Colonic mucosa (tissue), 4 donors: Measurements from ENCODE around the gene CCDC34. TPM values are rescaled to one million over a fixed set of nuclear protein-coding genes. Genes with fewer than 3 reads are reported as not detected.

Experiments used
- DNase-seq: peaks from one replicate; pipeline ENCODE4 v3.0.0-alpha.2; 2020
- H3K27ac ChIP-seq: fragments of 200-600 bp; one replicate; pipeline ENCODE4 v1.8.0; 2021
- H3K27me3 ChIP-seq: fragments of 200-600 bp; one replicate; pipeline ENCODE4 v1.8.0; 2021
- H3K36me3 ChIP-seq: fragments of 200-600 bp; one replicate; pipeline ENCODE4 v1.8.0; 2021
- H3K4me1 ChIP-seq: fragments of 200-600 bp; one replicate; pipeline ENCODE4 v1.8.0; 2021; ENCODE audit warnings: mild to moderate bottlenecking
- H3K4me3 ChIP-seq: fragments of 200-600 bp; one replicate; pipeline ENCODE4 v1.8.0; 2021
- H3K9ac ChIP-seq, 2 donors: one replicate each; pipeline ENCODE4 v1.7.0; 2013; ENCODE audit warnings: control low read depth in 2 of 2, low read depth in 2 of 2, low read length in 2 of 2
- H3K9me3 ChIP-seq: fragments of 200-600 bp; one replicate; pipeline ENCODE4 v1.8.0; 2021
- intact Hi-C: fragments of 100-400 bp; cut with DNase I; formaldehyde crosslinking; loops from one replicate; pipeline ENCODE4 v1.14.1; 2022
- total RNA-seq, 2 donors: library from RNA; stranded (reverse); fragmentation: NEBNext Ultra II Directional in 1 of 2; extraction: Animal tissue kit (Norgen Biotek cat#: 25700) in 1 of 2; gene quantifications; one replicate each; pipeline ENCODE4 v1.2.1, GENCODE V29; 2021
- TF ChIP-seq, protein P1 (sequence below): fragments of 200-600 bp; IDR thresholded peaks from one replicate; pipeline ENCODE4 v1.8.0; 2022; ENCODE audit warnings: antibody characterized with exemption, mild to moderate bottlenecking
- donor health status: healthy.
- donor health status: DM: no; HTN: no; CAD: no.
- donor health status: DM: no; HTN: no; CAD: no.

The CCDC34 gene
- total RNA-seq, 2 donors from 2014 or later, result 10.2 to 25.6 TPM

DNA sequence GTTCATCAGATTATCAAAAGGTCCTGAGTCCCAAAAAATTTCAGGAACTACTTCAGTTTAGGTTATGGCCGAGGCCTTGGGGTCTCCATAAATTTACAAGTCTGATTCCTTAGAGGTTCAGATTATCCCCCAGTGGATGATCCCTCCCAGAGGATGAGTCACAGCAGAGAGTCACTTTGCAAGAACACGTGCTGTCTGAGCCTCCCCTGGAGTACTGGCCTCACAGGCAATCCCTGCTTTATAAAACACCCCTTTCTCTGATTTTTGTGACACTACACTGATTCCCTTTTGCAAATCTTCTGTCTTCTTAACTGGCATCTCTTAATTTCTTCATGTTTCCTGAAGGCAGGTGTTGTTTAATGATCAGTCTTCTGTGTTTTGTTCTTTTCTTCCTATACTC is 45.3 kb downstream of the CCDC34 start:
- H3K27me3 ChIP-seq, result no peaks in the 10 kb centered on the region
- no peaks in the 10 kb centered on the region for H3K36me3 ChIP-seq
- no peaks in the 10 kb centered on the region for H3K4me1 ChIP-seq
- no peak overlapping the region for H3K27ac ChIP-seq
- no peak overlapping the region for H3K9ac ChIP-seq
- DNase-seq, result no peak
- H3K4me3 ChIP-seq, result no peak overlapping the region
- TF ChIP-seq, protein P1, sequence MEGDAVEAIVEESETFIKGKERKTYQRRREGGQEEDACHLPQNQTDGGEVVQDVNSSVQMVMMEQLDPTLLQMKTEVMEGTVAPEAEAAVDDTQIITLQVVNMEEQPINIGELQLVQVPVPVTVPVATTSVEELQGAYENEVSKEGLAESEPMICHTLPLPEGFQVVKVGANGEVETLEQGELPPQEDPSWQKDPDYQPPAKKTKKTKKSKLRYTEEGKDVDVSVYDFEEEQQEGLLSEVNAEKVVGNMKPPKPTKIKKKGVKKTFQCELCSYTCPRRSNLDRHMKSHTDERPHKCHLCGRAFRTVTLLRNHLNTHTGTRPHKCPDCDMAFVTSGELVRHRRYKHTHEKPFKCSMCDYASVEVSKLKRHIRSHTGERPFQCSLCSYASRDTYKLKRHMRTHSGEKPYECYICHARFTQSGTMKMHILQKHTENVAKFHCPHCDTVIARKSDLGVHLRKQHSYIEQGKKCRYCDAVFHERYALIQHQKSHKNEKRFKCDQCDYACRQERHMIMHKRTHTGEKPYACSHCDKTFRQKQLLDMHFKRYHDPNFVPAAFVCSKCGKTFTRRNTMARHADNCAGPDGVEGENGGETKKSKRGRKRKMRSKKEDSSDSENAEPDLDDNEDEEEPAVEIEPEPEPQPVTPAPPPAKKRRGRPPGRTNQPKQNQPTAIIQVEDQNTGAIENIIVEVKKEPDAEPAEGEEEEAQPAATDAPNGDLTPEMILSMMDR, result no peak
- intact Hi-C loops, result no loop called here
- H3K9me3 ChIP-seq, result no peaks in the 10 kb centered on the region

DNA sequence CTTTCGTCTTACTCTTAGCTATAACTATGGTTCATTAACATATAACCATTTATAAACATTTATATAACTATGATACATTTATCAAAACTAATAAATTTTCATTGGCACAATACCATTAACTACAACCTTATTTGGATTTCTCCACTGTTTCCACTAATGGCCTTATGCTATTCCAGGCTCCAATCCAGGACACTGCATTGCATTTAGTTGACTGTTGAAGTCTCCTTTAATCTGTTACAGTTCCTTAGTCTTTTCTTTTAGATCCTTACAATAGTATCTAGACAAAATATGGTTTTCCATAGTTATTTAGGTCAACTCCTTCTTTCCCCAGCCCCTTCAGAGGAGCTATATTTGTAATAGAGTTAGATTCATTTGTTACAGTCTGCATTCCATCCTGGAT is 47.2 kb downstream of the CCDC34 start:
- Histone ChIP-seq H3K27me3 (no peaks in the 10 kb centered on the region), H3K9me3 (no peaks in the 10 kb centered on the region), H3K4me1 (no peaks in the 10 kb centered on the region), H3K9ac (no peak overlapping the region), H3K27ac (no peak overlapping the region), H3K4me3 (no peak overlapping the region), H3K36me3 (no peaks in the 10 kb centered on the region)
- DNase-seq, result no peak
- intact Hi-C loops, result no loop called here
- TF ChIP-seq, protein P1, result no peak

DNA sequence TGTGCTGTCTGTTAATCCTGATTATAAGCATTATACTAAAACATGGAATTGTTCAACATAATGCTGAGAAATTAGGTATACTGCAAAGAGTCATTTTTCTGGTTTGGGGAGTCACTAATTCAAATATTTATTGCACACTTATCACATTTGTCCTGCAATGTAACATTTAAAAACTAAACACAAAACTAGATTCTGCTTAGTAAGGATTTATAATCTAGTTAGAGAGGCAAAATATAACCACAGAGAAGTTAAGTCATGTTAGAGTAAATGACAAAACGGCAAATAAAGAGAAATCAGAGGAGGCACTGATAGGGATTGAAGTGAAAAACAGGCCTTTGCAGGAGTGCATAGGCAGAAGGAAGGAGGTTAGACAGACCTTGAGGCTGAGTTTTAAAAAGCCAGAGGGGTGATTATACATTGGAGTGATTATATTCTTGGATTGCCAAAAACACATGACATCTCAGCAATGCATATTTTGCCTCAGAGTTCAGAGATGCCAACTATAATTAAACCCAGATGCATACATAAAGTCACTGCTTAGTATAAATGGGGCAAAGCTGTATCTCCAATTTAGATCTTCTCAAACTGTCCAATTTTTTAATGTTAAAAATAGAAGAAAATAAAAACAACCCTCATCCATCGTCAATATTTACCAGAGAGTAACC is 49.7 kb downstream of the CCDC34 start:
- TF ChIP-seq, protein P1, result no peak
- Histone ChIP-seq H3K4me1 (no peaks in the 10 kb centered on the region), H3K27ac (no peak overlapping the region), H3K9ac (no peak overlapping the region), H3K4me3 (no peak overlapping the region), H3K27me3 (no peaks in the 10 kb centered on the region), H3K36me3 (no peaks in the 10 kb centered on the region), H3K9me3 (no peaks in the 10 kb centered on the region)
- intact Hi-C loops, result no loop called here
- no peak for DNase-seq

DNA sequence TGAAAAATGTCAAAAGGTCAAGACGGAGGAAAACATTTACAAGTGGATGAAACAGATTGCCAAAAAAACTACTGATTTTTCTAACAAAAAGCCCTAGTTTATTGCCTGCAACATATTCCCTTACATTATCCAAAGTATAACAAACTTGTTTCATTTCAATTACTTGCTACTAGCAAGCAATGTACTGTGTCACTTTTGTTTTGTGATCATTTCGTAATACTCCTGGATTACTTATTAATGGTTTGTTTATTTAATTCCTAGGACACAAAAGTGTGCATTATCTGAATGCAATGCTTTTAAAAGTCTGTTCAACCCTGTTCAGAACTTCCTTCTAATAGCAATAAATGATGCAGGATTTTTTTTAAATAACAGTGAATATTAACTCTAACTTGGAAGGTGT is 50.9 kb downstream of the CCDC34 start:
- H3K36me3 ChIP-seq, result no peaks in the 10 kb centered on the region
- H3K9ac ChIP-seq, result no peak overlapping the region
- TF ChIP-seq, protein P1, result no peak
- no peak overlapping the region for H3K27ac ChIP-seq
- H3K9me3 ChIP-seq, result no peaks in the 10 kb centered on the region
- no peaks in the 10 kb centered on the region for H3K4me1 ChIP-seq
- DNase-seq, result no peak
- intact Hi-C loops, result no loop called here
- no peaks in the 10 kb centered on the region for H3K27me3 ChIP-seq
- no peak overlapping the region for H3K4me3 ChIP-seq

DNA sequence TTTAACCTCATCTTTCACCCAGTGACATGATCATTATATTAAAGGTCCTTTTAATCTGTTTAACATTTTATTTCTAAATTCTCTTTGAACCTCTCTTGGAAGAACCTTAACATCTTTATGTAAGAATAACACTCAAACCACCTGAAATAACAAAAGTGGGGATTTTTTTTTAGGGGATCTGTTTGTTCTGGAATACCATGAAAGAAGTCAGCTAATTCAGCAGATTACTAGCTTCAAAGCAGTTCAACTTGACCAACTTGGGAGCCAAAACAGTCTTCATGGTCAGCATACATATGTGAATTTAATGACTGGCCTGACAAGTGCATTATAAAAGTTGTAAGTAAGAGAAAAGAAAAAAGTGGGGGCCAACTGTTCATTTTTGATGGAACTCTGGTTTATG is 52.3 kb downstream of the CCDC34 start:
- Histone ChIP-seq H3K36me3 (no peaks in the 10 kb centered on the region), H3K4me3 (no peak overlapping the region), H3K4me1 (no peaks in the 10 kb centered on the region), H3K27me3 (no peaks in the 10 kb centered on the region), H3K27ac (no peak overlapping the region), H3K9ac (no peak overlapping the region), H3K9me3 (no peaks in the 10 kb centered on the region)
- DNase-seq, result no peak
- TF ChIP-seq, protein P1, result no peak
- intact Hi-C loops, result no loop called here
